Stimulated activated CD4-positive, alpha-beta T cell treated with anti-CD3 and anti-CD28 coated beads, TNF-alpha, amount 100 ng/mL, for 24 hours (primary cell): ENCODE data around the gene FKBP8.

Source experiments
- DNase-seq, 3 experiments: peaks; one replicate each; pipeline ENCODE4 v3.0.0-alpha.2; 2020; ENCODE audit warnings: low read depth in 3 of 3

FKBP8 gene

DNA sequence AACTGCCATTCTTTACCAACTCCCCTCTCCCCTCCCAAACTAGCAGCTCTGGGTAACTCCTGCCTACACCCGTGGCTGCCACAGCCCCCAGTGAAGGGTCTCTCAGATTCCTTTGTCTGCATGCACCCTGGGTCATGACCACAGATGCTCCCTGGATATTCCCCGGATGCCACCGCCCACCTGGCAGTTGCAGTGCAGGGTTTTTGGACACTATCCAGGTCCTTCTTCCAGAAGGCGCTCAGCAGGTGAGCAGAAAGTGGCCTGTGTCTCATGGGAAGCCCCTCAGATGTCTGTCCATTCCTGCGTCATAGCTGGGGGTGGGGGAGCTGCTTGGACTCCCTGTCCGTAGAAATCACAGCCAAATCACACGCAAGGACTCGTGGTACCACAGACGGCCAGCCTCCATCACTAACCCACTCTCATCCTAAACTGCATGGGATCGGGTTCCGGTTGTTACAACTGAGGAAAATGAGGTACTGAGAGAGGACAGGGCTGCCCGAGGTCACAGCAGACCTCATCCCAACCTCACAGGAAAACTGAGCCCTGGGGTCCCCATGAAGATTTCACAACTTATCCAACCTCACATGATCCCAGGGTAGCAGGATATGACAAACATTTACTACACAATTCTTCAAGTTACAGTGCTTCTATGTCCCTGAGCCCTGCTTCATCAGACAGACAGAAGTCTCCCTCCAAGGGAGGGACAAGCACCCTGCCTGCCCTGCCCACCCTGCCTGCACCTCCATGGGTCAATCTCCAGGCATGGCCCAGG, 60.1 kb downstream of the FKBP8 start:
- DNase-seq = no peak
